K562 (cell line): Measurements from ENCODE around the gene SPSB1. TPM values are rescaled to one million over a fixed set of nuclear protein-coding genes. Genes with fewer than 3 reads are reported as not detected.

Experiments used
- ATAC-seq: fragments of 200-7000 bp; cut with Tn5 transposase; 3 replicates; pipeline ENCODE4 v1.9.1; 2020; ENCODE audit warnings: moderate library complexity
- BruUV-seq: library from RNA; stranded (reverse); fragments of 400-500 nt; replicated peaks from 2 replicates; lab custom pipeline; 2021; lab: Mats Ljungman, UMichigan
- CTCF ChIA-PET: fragments of 300-600 bp; formaldehyde crosslinking; extraction: SDS; loops from one replicate; lab custom pipeline; 2021; ENCODE audit warnings: low intra/inter-chr PET ratio; lab: Yijun Ruan, JAX
- POLR2A ChIA-PET: fragments of 300-600, 350-650 bp; sonication (Branson Sonifier 250); formaldehyde crosslinking; extraction: SDS; loops from one replicate; lab custom pipeline; 2021; ENCODE audit warnings: antibody characterized with exemption, inconsistent platforms; lab: Yijun Ruan, JAX
- DNase-seq, 4 experiments: peaks; one replicate each; pipeline versions ENCODE4 v3.0.0 to v3.0.0-alpha.2; 2011 to 2018; ENCODE audit warnings: low spot score in 3 of 4, mixed read lengths in 3 of 4; ENCODE audit errors: extremely low read depth in 1 of 4
- FAIRE-seq: peaks from 2 replicates; lab custom pipeline; 2011; peaks lifted over from hg19 to GRCh38; lab: Jason Lieb, UNC
- H2AFZ ChIP-seq: 2 replicates; pipeline ENCODE4 v1.6.0; 2011; ENCODE audit warnings: low read depth, low read length, control low read depth, inconsistent platforms
- H3K27ac ChIP-seq: fragments of 200-600 bp; 3 replicates; pipeline ENCODE4 v1.8.0; 2011; ENCODE audit warnings: low read depth, mild to moderate bottlenecking, control low read depth, inconsistent platforms, low read length, moderate library complexity, mixed read lengths; ENCODE audit errors: extremely low read depth
- H3K27me3 ChIP-seq, 2 experiments: fragments of 300-600 bp in 1 of 2; 2 replicates in 1 of 2; 3 replicates in 1 of 2; pipeline versions ENCODE4 v1.6.0 to v1.8.0; 2011; ENCODE audit warnings: inconsistent platforms in 2 of 2, low read length in 2 of 2, mild to moderate bottlenecking in 1 of 2, mixed read lengths in 1 of 2, moderate library complexity in 1 of 2; ENCODE audit not compliant: control insufficient read depth in 2 of 2, insufficient read depth in 2 of 2
- H3K36me3 ChIP-seq: fragments of 300-600 bp; 3 replicates; pipeline ENCODE4 v1.8.0; 2011; ENCODE audit warnings: mild to moderate bottlenecking, low read length, inconsistent platforms; ENCODE audit not compliant: control insufficient read depth, insufficient read depth
- H3K4me1 ChIP-seq, 2 experiments: fragments of 200-600 bp in 1 of 2; replicated peaks in 1 of 2; 2 replicates in 1 of 2; 3 replicates in 1 of 2; pipeline versions ENCODE4 v1.5.1 to v1.8.0; 2011; ENCODE audit warnings: inconsistent platforms in 2 of 2, low read length in 2 of 2, mild to moderate bottlenecking in 1 of 2, mixed read lengths in 1 of 2, moderate library complexity in 1 of 2; ENCODE audit not compliant: control insufficient read depth in 2 of 2, insufficient read depth in 2 of 2
- H3K4me2 ChIP-seq: 2 replicates; pipeline ENCODE4 v1.6.1; 2011; ENCODE audit warnings: low read length, control low read depth, inconsistent platforms, mixed read lengths; ENCODE audit not compliant: insufficient read depth
- H3K4me3 ChIP-seq: fragments of 200-600 bp; sonication (generic), shearing (Covaris generic); 2 replicates; pipeline ENCODE4 v1.5.1; 2016; ENCODE audit warnings: control low read depth, inconsistent platforms
- H3K79me2 ChIP-seq: fragments of 200-600 bp; 3 replicates; pipeline ENCODE4 v1.8.0; 2011; ENCODE audit warnings: low read length, inconsistent platforms; ENCODE audit not compliant: control insufficient read depth, insufficient read depth
- H3K9ac ChIP-seq, 2 experiments: 2 replicates each; pipeline versions ENCODE4 v1.6.0 to v1.6.1; 2011; ENCODE audit warnings: low read depth in 2 of 2, low read length in 2 of 2, control low read depth in 1 of 2, inconsistent platforms in 1 of 2, mild to moderate bottlenecking in 1 of 2, mixed read lengths in 1 of 2; ENCODE audit not compliant: insufficient read depth in 1 of 2
- H3K9me1 ChIP-seq: one replicate; pipeline ENCODE4 v1.6.0; 2011; ENCODE audit warnings: inconsistent platforms, mild to moderate bottlenecking, low read length, moderate library complexity; ENCODE audit not compliant: control insufficient read depth, insufficient read depth
- H3K9me3 ChIP-seq: replicated peaks from 2 replicates; pipeline ENCODE4 v1.5.1; 2011; ENCODE audit warnings: low read depth, low read length, inconsistent platforms; ENCODE audit not compliant: control insufficient read depth, insufficient read depth
- H4K20me1 ChIP-seq: replicated peaks from 2 replicates; pipeline ENCODE4 v1.6.1; 2011; ENCODE audit warnings: low read length, inconsistent platforms, mixed read lengths; ENCODE audit not compliant: control insufficient read depth, insufficient read depth
- BHLHE40 ChIP-seq: IDR thresholded peaks from 2 replicates; pipeline ENCODE4 v1.6.1; 2011; ENCODE audit warnings: low read length, improper control_type of control experiment
- GATAD2B ChIP-seq: fragments of 450-650 bp; IDR thresholded peaks from 2 replicates; pipeline ENCODE4 v1.6.1; 2017; ENCODE audit warnings: mild to moderate bottlenecking, borderline replicate concordance
- NFRKB ChIP-seq: fragments of 450-650 bp; IDR thresholded peaks from 2 replicates; pipeline ENCODE4 v1.6.1; 2016; ENCODE audit warnings: low read depth
- SIN3A ChIP-seq, 2 experiments: fragments of 150-350 bp in 1 of 2; IDR thresholded peaks; 2 replicates each; pipeline ENCODE4 v1.6.1; 2011 to 2016; ENCODE audit warnings: borderline replicate concordance in 2 of 2, low read depth in 2 of 2, low read length in 2 of 2, mild to moderate bottlenecking in 2 of 2, moderate library complexity in 2 of 2; ENCODE audit not compliant: control insufficient read depth in 1 of 2
- SIRT6 ChIP-seq: IDR thresholded peaks from one replicate; pipeline ENCODE4 v1.6.1; 2012; ENCODE audit warnings: low read depth, mild to moderate bottlenecking, control low read depth, inconsistent platforms, low read length, moderate library complexity
- SMARCC2 ChIP-seq: fragments of 450-650 bp; IDR thresholded peaks from 2 replicates; pipeline ENCODE4 v1.6.1; 2017; ENCODE audit warnings: antibody characterized with exemption, moderate library complexity, mild to moderate bottlenecking, low read depth
- ZC3H11A ChIP-seq: IDR thresholded peaks from 2 replicates; pipeline ENCODE4 v1.6.1; 2012; ENCODE audit warnings: low read depth, low read length, improper control_type of control experiment
- ZC3H8 ChIP-seq: fragments of 450-650 bp; IDR thresholded peaks from 2 replicates; pipeline ENCODE4 v1.6.1; 2017
- ZNF41 ChIP-seq: fragments of 250-450 bp; sonication (Bioruptor Pico); conservative IDR thresholded peaks from 2 replicates; pipeline ENCODE4 v1.4.0; 2020; ENCODE audit warnings: mild to moderate bottlenecking
- WGBS: fragments of 100-300 bp; shearing (Covaris generic); methylation state at CpG from one replicate; pipeline ENCODE4 v1.1.6; 2016; ENCODE audit warnings: low coverage, mixed read lengths; ENCODE audit not compliant: insufficient coverage; ENCODE audit errors: missing lambda C conversion rate; 5-methylcytosine and 5-hydroxymethylcytosine counted together
- in situ Hi-C: fragments of 300-500 bp; cut with MboI; formaldehyde crosslinking; loops from 4 replicates; pipeline ENCODE4 v1.15.0; 2018; ENCODE audit warnings: inconsistent platforms, mixed read lengths
- intact Hi-C: fragments of 100-400 bp; cut with micrococcal nuclease; formaldehyde crosslinking; loops from 2 replicates; pipeline ENCODE4 v1.14.2; 2022
- polyA plus RNA-seq, 8 experiments: library from polyadenylated mRNA; depleted of rRNA in 4 of 8; stranded (reverse) in 5 of 8; unstranded in 3 of 8; fragments of >200 nt; fragmentation: Nextera tagmentation in 2 of 8; fragmentation: Illumina TruSeq in 1 of 8; extraction: Ambion mirVana in 2 of 8; extraction: Trizol in 1 of 8; gene quantifications; 2 replicates each; pipeline versions ENCODE4 v1.2.1 to v1.2.3, GENCODE V29; 2011 to 2014; ENCODE audit warnings: inconsistent platforms in 1 of 8, missing spikeins in 1 of 8
- total RNA-seq, 7 experiments: library from RNA; depleted of rRNA in 6 of 7; stranded (reverse); fragments of >200 nt in 6 of 7; fragmentation: Illumina TruSeq in 2 of 7; extraction: Trizol in 2 of 7; gene quantifications; 2 replicates each; pipeline versions ENCODE4 v1.2.1 to v1.2.3, GENCODE V29; 2011 to 2021; ENCODE audit warnings: low replicate concordance in 1 of 7
- TF ChIP-seq, protein P1 (sequence below), 2 experiments: IDR thresholded peaks; 2 replicates each; pipeline ENCODE4 v1.6.1; 2012; ENCODE audit warnings: improper control_type of control experiment in 2 of 2, low read depth in 2 of 2, low read length in 2 of 2, borderline replicate concordance in 1 of 2
- TF ChIP-seq, protein P2 (sequence below): fragments of 450-650 bp; formaldehyde crosslinking; IDR thresholded peaks from 2 replicates; pipeline ENCODE4 v1.4.0; 2020; ENCODE audit warnings: mild to moderate bottlenecking
- TF ChIP-seq, protein P3 (sequence below): fragments of 450-650 bp; IDR thresholded peaks from 2 replicates; pipeline ENCODE4 v1.6.1; 2016; ENCODE audit warnings: missing biosample characterization, missing genetic modification characterization
- TF ChIP-seq, protein P4 (sequence below): sonication (generic); formaldehyde crosslinking; IDR thresholded peaks from 2 replicates; pipeline ENCODE4 v1.8.0; 2022; ENCODE audit warnings: mild to moderate bottlenecking, missing genetic modification reagents
- TF ChIP-seq, protein P5 (sequence below): sonication (generic); formaldehyde crosslinking; IDR thresholded peaks from 2 replicates; pipeline ENCODE4 v1.8.0; 2022; ENCODE audit warnings: missing genetic modification reagents, mild to moderate bottlenecking, moderate library complexity, borderline replicate concordance

Gene SPSB1
- total and polyA plus RNA-seq, 9 of the 15 experiments (the other 6 are each of a cell fraction or from before 2014, with no cell fraction given), result 0.06 to 0.35 (median 0.14) TPM; not detected in 6

DNA sequence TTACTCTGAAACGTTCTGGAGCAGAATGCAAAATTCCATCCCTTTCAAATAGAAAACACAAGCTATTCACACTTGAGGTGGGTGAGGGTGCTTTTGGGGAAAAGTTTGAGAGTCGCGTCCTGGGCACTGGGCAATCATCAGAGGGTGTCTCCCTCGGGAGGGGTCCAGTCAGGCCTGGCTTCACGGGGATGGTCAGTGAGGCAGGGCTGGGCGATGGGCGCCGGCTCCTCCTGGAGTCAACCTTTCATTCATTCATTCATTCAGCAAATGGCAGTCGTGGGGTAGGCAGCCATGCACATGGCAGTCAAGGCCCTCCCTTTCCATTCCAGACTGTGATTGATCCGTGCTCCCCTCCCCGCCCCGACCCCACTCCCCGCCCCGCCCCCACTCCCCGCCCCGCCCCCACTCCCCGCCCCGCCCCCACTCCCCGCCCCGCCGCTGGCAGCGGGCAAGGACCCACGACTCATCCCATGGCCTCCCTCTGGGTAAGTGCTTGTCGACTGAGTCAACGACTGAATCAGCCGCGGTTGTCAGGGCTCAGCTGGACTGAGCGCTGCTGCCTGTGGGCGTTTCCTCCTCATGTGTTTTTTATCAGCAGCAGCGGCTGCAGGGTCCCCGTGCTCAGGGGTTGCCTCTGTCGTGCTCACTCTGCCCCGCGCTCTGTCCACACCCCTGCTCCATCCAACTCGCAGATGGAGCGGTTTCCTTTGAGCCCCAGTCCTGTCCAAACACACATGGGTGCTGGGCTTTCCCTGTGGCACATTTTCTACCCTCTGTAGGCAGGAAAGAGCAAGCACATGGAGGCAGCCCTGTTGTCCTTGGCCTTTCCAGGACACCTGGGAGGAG lies 12.5 kb upstream of the SPSB1 start:
- ChIA-PET POLR2A (interaction anchor here (0.7 to 2.4 kb wide), 4 partner anchors 10 to 211 kb away, joined by 3 to 7 read pairs (median 4); no protein-coding TSS in a partner anchor), CTCF (no interaction called here)
- WGBS, result 15% methylated on average over 30 of the region's 36 CpGs
- no TSS peak for BruUV-seq
- intact Hi-C loops (loop anchor here (10.0 kb wide), 1 partner anchor 305 kb away; the partner anchor contains the start of gene TMEM201), in situ Hi-C loops (loop anchor here (10.0 kb wide), 1 partner anchor 175 kb away; no protein-coding TSS in a partner anchor)
- Histone ChIP-seq H3K9ac (peak overlapping the region in 1 of 2 experiments; percentile 55; a peak in 1 of 4 replicates), H3K9me3 (no peaks in the 10 kb centered on the region; the same call in 1 of the 2 replicates), H2AFZ (no peak overlapping the region), H3K79me2 (no peaks in the 10 kb centered on the region), H3K4me3 (no peak overlapping the region), H3K9me1 (no peaks in the 10 kb centered on the region), H3K27me3 (peaks cover 15 to 54% of the 10 kb centered on the region in 2 experiments), H3K36me3 (no peaks in the 10 kb centered on the region), H3K4me2 (no peak overlapping the region), H3K4me1 (peaks cover 4 to 16% of the 10 kb centered on the region in 2 experiments; a peak in 3 of 5 replicates), H4K20me1 (peaks cover 8% of the 10 kb centered on the region; the same call in 1 of the 2 replicates), H3K27ac (no peak overlapping the region)
- peak; percentile 71 for ATAC-seq
- no peak for FAIRE-seq
- DNase-seq, result peak; percentile 49 to 60 (median 57)
- TF ChIP-seq, protein P1, sequence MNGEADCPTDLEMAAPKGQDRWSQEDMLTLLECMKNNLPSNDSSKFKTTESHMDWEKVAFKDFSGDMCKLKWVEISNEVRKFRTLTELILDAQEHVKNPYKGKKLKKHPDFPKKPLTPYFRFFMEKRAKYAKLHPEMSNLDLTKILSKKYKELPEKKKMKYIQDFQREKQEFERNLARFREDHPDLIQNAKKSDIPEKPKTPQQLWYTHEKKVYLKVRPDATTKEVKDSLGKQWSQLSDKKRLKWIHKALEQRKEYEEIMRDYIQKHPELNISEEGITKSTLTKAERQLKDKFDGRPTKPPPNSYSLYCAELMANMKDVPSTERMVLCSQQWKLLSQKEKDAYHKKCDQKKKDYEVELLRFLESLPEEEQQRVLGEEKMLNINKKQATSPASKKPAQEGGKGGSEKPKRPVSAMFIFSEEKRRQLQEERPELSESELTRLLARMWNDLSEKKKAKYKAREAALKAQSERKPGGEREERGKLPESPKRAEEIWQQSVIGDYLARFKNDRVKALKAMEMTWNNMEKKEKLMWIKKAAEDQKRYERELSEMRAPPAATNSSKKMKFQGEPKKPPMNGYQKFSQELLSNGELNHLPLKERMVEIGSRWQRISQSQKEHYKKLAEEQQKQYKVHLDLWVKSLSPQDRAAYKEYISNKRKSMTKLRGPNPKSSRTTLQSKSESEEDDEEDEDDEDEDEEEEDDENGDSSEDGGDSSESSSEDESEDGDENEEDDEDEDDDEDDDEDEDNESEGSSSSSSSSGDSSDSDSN (IDR thresholded peaks at IDR 0.05; ENCODE audit: borderline replicate concordance in 1 of 2, low read depth in 2 of 2, low read length in 2 of 2), result 0 out of 4 replicates have a peak, but pooled peaks of 1 of the 2 experiments have one; percentile 56
- TF ChIP-seq, protein P2, sequence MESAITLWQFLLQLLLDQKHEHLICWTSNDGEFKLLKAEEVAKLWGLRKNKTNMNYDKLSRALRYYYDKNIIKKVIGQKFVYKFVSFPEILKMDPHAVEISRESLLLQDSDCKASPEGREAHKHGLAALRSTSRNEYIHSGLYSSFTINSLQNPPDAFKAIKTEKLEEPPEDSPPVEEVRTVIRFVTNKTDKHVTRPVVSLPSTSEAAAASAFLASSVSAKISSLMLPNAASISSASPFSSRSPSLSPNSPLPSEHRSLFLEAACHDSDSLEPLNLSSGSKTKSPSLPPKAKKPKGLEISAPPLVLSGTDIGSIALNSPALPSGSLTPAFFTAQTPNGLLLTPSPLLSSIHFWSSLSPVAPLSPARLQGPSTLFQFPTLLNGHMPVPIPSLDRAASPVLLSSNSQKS (CRISPR knock-in tag), result no peak
- no peak for TF ChIP-seq ZC3H11A
- no peak for TF ChIP-seq SIRT6
- TF ChIP-seq ZNF41 (CRISPR knock-in tag), result no peak
- no peak for TF ChIP-seq NFRKB
- TF ChIP-seq, protein P3, sequence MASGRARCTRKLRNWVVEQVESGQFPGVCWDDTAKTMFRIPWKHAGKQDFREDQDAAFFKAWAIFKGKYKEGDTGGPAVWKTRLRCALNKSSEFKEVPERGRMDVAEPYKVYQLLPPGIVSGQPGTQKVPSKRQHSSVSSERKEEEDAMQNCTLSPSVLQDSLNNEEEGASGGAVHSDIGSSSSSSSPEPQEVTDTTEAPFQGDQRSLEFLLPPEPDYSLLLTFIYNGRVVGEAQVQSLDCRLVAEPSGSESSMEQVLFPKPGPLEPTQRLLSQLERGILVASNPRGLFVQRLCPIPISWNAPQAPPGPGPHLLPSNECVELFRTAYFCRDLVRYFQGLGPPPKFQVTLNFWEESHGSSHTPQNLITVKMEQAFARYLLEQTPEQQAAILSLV (tag), result no peak
- TF ChIP-seq BHLHE40, result peak; percentile 40; the same call in 1 of the 2 replicates
- no peak for TF ChIP-seq ZC3H8
- TF ChIP-seq, protein P4, sequence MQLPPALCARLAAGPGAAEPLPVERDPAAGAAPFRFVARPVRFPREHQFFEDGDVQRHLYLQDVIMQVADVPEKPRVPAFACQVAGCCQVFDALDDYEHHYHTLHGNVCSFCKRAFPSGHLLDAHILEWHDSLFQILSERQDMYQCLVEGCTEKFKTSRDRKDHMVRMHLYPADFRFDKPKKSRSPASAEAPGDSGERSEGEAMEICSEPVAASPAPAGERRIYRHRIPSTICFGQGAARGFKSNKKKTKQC (CRISPR knock-in tag), result no peak
- TF ChIP-seq SIN3A (IDR thresholded peaks at IDR 0.05; ENCODE audit: borderline replicate concordance in 2 of 2, control insufficient read depth in 1 of 2, low read depth in 2 of 2, low read length in 2 of 2), result no peak
- TF ChIP-seq, protein P5, sequence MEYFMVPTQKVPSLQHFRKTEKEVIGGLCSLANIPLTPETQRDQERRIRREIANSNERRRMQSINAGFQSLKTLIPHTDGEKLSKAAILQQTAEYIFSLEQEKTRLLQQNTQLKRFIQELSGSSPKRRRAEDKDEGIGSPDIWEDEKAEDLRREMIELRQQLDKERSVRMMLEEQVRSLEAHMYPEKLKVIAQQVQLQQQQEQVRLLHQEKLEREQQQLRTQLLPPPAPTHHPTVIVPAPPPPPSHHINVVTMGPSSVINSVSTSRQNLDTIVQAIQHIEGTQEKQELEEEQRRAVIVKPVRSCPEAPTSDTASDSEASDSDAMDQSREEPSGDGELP (CRISPR knock-in tag), result peak; percentile 65; the same call in 1 of the 2 replicates
- TF ChIP-seq SMARCC2, result no peak
- TF ChIP-seq GATAD2B, result no peak
